ENCODE measurements around the gene TTBK1. TPM values are rescaled to one million over a fixed set of nuclear protein-coding genes. Genes with fewer than 3 reads are reported as not detected.

Gene TTBK1
- total RNA-seq, 6 donors from 2014 or later, result 0.06 to 0.20 (median 0.11) TPM; not detected in 2

DNA sequence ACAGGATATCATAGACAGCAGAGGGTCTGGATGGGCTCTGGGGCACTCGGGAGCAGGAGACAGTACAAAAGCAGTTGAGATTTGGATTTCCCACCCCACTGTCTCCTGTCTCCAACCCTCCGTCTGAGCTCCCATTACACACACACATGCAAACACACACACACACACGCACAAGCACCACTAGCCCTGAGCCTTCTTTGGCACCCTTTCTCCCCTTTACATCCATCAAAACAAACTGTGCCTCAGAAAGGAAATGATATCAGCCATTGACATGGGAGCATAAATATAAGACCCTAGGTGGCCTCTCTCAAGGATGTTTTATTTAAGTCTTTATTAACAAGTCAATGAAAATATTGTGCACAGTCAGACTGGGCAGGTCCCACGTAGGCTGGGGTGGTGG lies 17.5 kb downstream of the TTBK1 start:
- DNase-seq (no peak), ATAC-seq (ENCODE audit: low FRiP score in 2 of 2) (no peak)
- H3K36me3 ChIP-seq, result no peaks in the 10 kb centered on the region
- TF ChIP-seq EP300 (IDR thresholded peaks at IDR 0.05) (no peak), POLR2AphosphoS5 (IDR thresholded peaks at IDR 0.05) (no peak), POLR2A (IDR thresholded peaks at IDR 0.05) (no peak)
- TF ChIP-seq, protein P1, sequence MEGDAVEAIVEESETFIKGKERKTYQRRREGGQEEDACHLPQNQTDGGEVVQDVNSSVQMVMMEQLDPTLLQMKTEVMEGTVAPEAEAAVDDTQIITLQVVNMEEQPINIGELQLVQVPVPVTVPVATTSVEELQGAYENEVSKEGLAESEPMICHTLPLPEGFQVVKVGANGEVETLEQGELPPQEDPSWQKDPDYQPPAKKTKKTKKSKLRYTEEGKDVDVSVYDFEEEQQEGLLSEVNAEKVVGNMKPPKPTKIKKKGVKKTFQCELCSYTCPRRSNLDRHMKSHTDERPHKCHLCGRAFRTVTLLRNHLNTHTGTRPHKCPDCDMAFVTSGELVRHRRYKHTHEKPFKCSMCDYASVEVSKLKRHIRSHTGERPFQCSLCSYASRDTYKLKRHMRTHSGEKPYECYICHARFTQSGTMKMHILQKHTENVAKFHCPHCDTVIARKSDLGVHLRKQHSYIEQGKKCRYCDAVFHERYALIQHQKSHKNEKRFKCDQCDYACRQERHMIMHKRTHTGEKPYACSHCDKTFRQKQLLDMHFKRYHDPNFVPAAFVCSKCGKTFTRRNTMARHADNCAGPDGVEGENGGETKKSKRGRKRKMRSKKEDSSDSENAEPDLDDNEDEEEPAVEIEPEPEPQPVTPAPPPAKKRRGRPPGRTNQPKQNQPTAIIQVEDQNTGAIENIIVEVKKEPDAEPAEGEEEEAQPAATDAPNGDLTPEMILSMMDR (IDR thresholded peaks at IDR 0.05), result no peak
- no peak overlapping the region for H3K27ac ChIP-seq
- H3K4me3 ChIP-seq, result no peak overlapping the region
- 60 to 74% methylated on average over 4 of the region's 4 CpGs for WGBS, 2 donors
- no peaks in the 10 kb centered on the region for H3K9me3 ChIP-seq
- H3K27me3 ChIP-seq, result no peaks in the 10 kb centered on the region
- H3K4me1 ChIP-seq, result no peaks in the 10 kb centered on the region

DNA sequence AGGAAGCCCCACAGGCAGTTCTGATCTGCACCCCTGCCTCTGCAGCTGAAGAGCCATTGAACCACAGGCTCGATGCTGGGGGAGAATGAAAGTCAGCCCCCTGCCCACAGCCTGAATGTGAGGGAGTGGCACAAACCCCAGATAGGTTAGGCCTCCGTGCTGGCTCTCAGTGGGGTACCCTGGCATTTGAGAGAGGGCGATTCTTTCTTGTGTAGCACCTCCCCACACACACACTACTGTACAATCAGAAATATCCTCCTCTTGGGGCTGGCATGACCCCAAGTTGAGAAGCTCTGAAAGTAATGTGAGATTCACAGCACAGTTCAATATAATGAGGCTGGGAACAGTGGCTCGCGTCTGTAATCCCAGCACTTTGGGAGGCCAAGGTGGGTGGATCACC lies 17.9 kb downstream of the TTBK1 start:
- no peak for DNase-seq
- 79 to 81% methylated on average over 5 of the region's 5 CpGs for WGBS, 2 donors

DNA sequence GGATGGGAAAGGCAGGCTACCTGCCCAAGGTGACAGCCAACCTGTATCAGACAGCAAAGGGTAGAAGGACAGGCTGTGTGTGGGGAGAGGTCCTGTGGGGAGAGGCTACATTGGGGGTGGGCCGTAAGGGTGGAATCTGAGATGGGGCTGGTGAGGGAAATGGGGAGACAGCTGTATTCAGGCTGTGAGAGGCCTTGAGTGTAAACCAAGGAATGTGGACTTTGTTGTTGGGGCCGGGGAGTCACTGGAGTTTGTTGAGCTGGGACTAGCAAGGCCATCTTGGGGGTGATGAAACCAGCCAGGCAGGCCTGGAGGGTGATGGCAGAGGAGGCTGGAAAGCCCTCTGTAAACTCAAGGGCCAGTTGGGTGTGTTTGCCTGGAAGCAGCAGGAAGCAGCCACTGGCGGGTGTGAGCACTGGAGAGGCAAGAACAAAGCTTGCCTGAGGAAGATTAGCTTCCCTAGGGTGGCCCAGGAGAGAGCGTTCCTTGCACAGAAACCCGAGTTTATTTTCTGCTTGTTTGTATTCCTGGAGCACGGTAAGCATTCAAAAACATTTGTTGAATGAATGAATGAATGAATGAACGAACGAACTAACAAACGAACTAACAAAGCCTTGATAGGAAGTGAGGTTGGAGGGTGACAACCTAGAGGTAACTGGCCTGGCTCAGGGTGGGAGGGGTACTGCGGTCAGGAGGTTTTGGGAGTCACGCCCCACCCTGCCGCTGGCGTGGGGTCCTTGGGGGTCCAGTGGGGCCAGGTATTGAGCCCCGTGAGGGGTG lies 18.9 kb downstream of the TTBK1 start:
- H3K36me3 ChIP-seq, result no peaks in the 10 kb centered on the region
- 72 to 75% methylated on average over 14 of the region's 14 CpGs for WGBS, 2 donors
- H3K9me3 ChIP-seq, result no peaks in the 10 kb centered on the region
- no peaks in the 10 kb centered on the region for H3K4me1 ChIP-seq
- no peak overlapping the region for H3K4me3 ChIP-seq
- DNase-seq (peak in 1 of 2 donors; percentile 28), ATAC-seq (ENCODE audit: low FRiP score in 2 of 2) (no peak)
- TF ChIP-seq EP300 (IDR thresholded peaks at IDR 0.05) (no peak), POLR2A (IDR thresholded peaks at IDR 0.05) (no peak), POLR2AphosphoS5 (IDR thresholded peaks at IDR 0.05) (no peak)
- TF ChIP-seq, protein P1 (IDR thresholded peaks at IDR 0.05), result no peak
- no peaks in the 10 kb centered on the region for H3K27me3 ChIP-seq
- no peak overlapping the region for H3K27ac ChIP-seq

More for the DNA sequence above, 17.9 kb downstream of the TTBK1 start:
- Histone ChIP-seq H3K27me3 (no peaks in the 10 kb centered on the region), H3K27ac (no peak overlapping the region), H3K36me3 (no peaks in the 10 kb centered on the region), H3K4me3 (no peak overlapping the region), H3K9me3 (no peaks in the 10 kb centered on the region), H3K4me1 (no peaks in the 10 kb centered on the region)
- ATAC-seq (ENCODE audit: low FRiP score in 2 of 2), result no peak
- TF ChIP-seq, protein P1 (IDR thresholded peaks at IDR 0.05), result no peak
- TF ChIP-seq POLR2A (IDR thresholded peaks at IDR 0.05) (no peak), POLR2AphosphoS5 (IDR thresholded peaks at IDR 0.05) (no peak), EP300 (IDR thresholded peaks at IDR 0.05) (no peak)

DNA sequence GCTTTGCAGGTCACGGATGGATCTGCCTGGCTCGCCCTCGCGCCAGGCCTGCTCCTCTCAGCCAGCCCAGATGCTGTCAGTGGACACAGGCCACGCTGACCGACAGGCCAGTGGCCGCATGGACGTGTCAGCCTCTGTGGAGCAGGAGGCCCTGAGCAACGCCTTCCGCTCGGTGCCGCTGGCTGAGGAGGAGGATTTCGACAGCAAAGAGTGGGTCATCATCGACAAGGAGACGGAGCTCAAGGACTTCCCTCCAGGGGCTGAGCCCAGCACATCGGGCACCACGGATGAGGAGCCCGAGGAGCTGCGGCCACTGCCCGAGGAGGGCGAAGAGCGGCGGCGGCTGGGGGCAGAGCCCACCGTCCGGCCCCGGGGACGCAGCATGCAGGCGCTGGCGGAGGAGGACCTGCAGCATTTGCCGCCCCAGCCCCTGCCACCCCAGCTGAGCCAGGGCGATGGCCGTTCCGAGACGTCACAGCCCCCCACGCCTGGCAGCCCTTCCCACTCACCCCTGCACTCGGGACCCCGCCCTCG lies 19.6 kb downstream of the TTBK1 start:
- WGBS, 2 donors, result 91 to 94% methylated on average over 10 to 38 of the region's 39 CpGs
- ATAC-seq (ENCODE audit: low FRiP score in 2 of 2) (no peak), DNase-seq (peak in 1 of 2 donors; percentile 78)
- no peaks in the 10 kb centered on the region for H3K27me3 ChIP-seq
- no peaks in the 10 kb centered on the region for H3K9me3 ChIP-seq
- H3K27ac ChIP-seq, result no peak overlapping the region
- TF ChIP-seq EP300 (IDR thresholded peaks at IDR 0.05), result no peak
- TF ChIP-seq POLR2A (IDR thresholded peaks at IDR 0.05), result no peak
- TF ChIP-seq POLR2AphosphoS5 (IDR thresholded peaks at IDR 0.05), result no peak
- TF ChIP-seq, protein P1 (IDR thresholded peaks at IDR 0.05), result no peak
- H3K36me3 ChIP-seq, result no peaks in the 10 kb centered on the region
- no peaks in the 10 kb centered on the region for H3K4me1 ChIP-seq
- H3K4me3 ChIP-seq, result no peak overlapping the region

Measured in upper lobe of left lung (tissue), 6 donors.